H9 (cell line): ENCODE data around the gene RNF5. TPM values are rescaled to one million over a fixed set of nuclear protein-coding genes. Genes with fewer than 3 reads are reported as not detected.

Source experiments
- DNase-seq: peaks from one replicate; pipeline ENCODE4 v3.0.0-alpha.2; 2017
- H2AFZ ChIP-seq: one replicate; pipeline ENCODE4 v1.6.1; 2013; ENCODE audit warnings: mild to moderate bottlenecking, low read length, control low read depth, moderate library complexity
- H2AK5ac ChIP-seq: 2 replicates; pipeline ENCODE4 v1.6.1; 2013; ENCODE audit warnings: low read length, control low read depth, mixed read lengths; ENCODE audit not compliant: insufficient read length
- H2BK120ac ChIP-seq: one replicate; pipeline ENCODE4 v1.6.1; 2013; ENCODE audit warnings: low read depth, mild to moderate bottlenecking, low read length, control low read depth, inconsistent platforms; ENCODE audit not compliant: poor library complexity, severe bottlenecking
- H2BK12ac ChIP-seq: 2 replicates; pipeline ENCODE4 v1.6.1; 2013; ENCODE audit warnings: low read length, control low read depth, mixed read lengths, low read depth; ENCODE audit not compliant: insufficient read length
- H2BK15ac ChIP-seq: 2 replicates; pipeline ENCODE4 v1.6.1; 2013; ENCODE audit warnings: low read depth, low read length, control low read depth
- H2BK20ac ChIP-seq: one replicate; pipeline ENCODE4 v1.6.1; 2013; ENCODE audit warnings: low read depth, mild to moderate bottlenecking, low read length, control low read depth, inconsistent platforms; ENCODE audit not compliant: poor library complexity, severe bottlenecking
- H2BK5ac ChIP-seq: 2 replicates; pipeline ENCODE4 v1.6.1; 2013; ENCODE audit warnings: low read length, control low read depth, mixed read lengths; ENCODE audit not compliant: insufficient read length
- H3K14ac ChIP-seq: 2 replicates; pipeline ENCODE4 v1.6.1; 2013; ENCODE audit warnings: low read length, control low read depth; ENCODE audit not compliant: insufficient read depth
- H3K18ac ChIP-seq: 2 replicates; pipeline ENCODE4 v1.6.1; 2013; ENCODE audit warnings: low read depth, mild to moderate bottlenecking, mixed read lengths, low read length, control low read depth; ENCODE audit not compliant: insufficient read length
- H3K23ac ChIP-seq: 2 replicates; pipeline ENCODE4 v1.6.1; 2013; ENCODE audit warnings: low read length, control low read depth, mixed read lengths, low read depth; ENCODE audit not compliant: insufficient read length
- H3K23me2 ChIP-seq: 2 replicates; pipeline ENCODE4 v1.6.1; 2013; ENCODE audit warnings: low read depth, mild to moderate bottlenecking, mixed read lengths, low read length, control low read depth; ENCODE audit not compliant: insufficient read length, poor library complexity, severe bottlenecking
- H3K27ac ChIP-seq: 2 replicates; pipeline ENCODE4 v1.5.1; 2013; ENCODE audit warnings: low read length, control low read depth, mixed read lengths, low read depth; ENCODE audit not compliant: insufficient read length
- H3K27me3 ChIP-seq: 2 replicates; pipeline ENCODE4 v1.6.1; 2013; ENCODE audit warnings: low read length, control low read depth, inconsistent platforms; ENCODE audit not compliant: insufficient read depth
- H3K4ac ChIP-seq: 2 replicates; pipeline ENCODE4 v1.6.1; 2013; ENCODE audit warnings: low read depth, mild to moderate bottlenecking, control low read depth, inconsistent platforms, low read length, moderate library complexity
- H3K4me1 ChIP-seq: 2 replicates; pipeline ENCODE4 v1.6.1; 2013; ENCODE audit warnings: low read length, control low read depth, inconsistent platforms; ENCODE audit not compliant: insufficient read depth
- H3K4me2 ChIP-seq: 2 replicates; pipeline ENCODE4 v1.6.1; 2013; ENCODE audit warnings: low read length, control low read depth, mixed read lengths; ENCODE audit not compliant: insufficient read length, insufficient read depth
- H3K56ac ChIP-seq: 2 replicates; pipeline ENCODE4 v1.6.1; 2013; ENCODE audit warnings: low read depth, mild to moderate bottlenecking, mixed read lengths, low read length, control low read depth; ENCODE audit not compliant: insufficient read length
- H3K79me1 ChIP-seq: 2 replicates; pipeline ENCODE4 v1.6.1; 2013; ENCODE audit warnings: low read depth, mild to moderate bottlenecking, moderate library complexity, low read length, control low read depth, inconsistent platforms; ENCODE audit not compliant: insufficient read depth, poor library complexity, severe bottlenecking
- H3K79me2 ChIP-seq: 2 replicates; pipeline ENCODE4 v1.6.1; 2013; ENCODE audit warnings: low read length, control low read depth, inconsistent platforms; ENCODE audit not compliant: insufficient read depth
- H3K9ac ChIP-seq: 2 replicates; pipeline ENCODE4 v1.6.1; 2013; ENCODE audit warnings: low read length, control low read depth, mixed read lengths; ENCODE audit not compliant: insufficient read length; ENCODE audit errors: extremely low read depth
- H3K9me3 ChIP-seq: one replicate; pipeline ENCODE4 v1.6.1; 2013; ENCODE audit warnings: low read depth, low read length, inconsistent platforms; ENCODE audit not compliant: control insufficient read depth
- H3T11ph ChIP-seq: one replicate; pipeline ENCODE4 v1.6.1; 2013; ENCODE audit warnings: mild to moderate bottlenecking, low read length, control low read depth, inconsistent platforms
- H4K20me1 ChIP-seq: one replicate; pipeline ENCODE4 v1.6.1; 2013; ENCODE audit not compliant: control insufficient read depth, insufficient read length, insufficient read depth
- H4K5ac ChIP-seq: 2 replicates; pipeline ENCODE4 v1.6.1; 2013; ENCODE audit warnings: low read depth, mild to moderate bottlenecking, mixed read lengths, low read length, control low read depth; ENCODE audit not compliant: insufficient read length
- H4K8ac ChIP-seq: replicated peaks from 2 replicates; pipeline ENCODE4 v1.6.1; 2013; ENCODE audit warnings: low read length, control low read depth, mixed read lengths, low read depth; ENCODE audit not compliant: insufficient read length
- H4K91ac ChIP-seq: 2 replicates; pipeline ENCODE4 v1.6.1; 2013; ENCODE audit warnings: low read depth, mild to moderate bottlenecking, moderate library complexity, mixed read lengths, low read length, control low read depth; ENCODE audit not compliant: insufficient read length
- H3K27ac Mint-ChIP-seq, 3 experiments: 2 replicates in 2 of 3; 3 replicates in 1 of 3; pipeline ENCODE4 v1.8.0; 2020 to 2021; ENCODE audit warnings: mixed read lengths in 3 of 3, mild to moderate bottlenecking in 1 of 3, moderate library complexity in 1 of 3
- H3K27me3 Mint-ChIP-seq: 2 replicates; pipeline ENCODE4 v1.8.0; 2021; ENCODE audit warnings: low read depth, mild to moderate bottlenecking, moderate library complexity, mixed read lengths
- H3K36me3 Mint-ChIP-seq, 3 experiments: 2 replicates in 2 of 3; 3 replicates in 1 of 3; pipeline ENCODE4 v1.8.0; 2020 to 2021; ENCODE audit warnings: low read depth in 3 of 3, mixed read lengths in 3 of 3; ENCODE audit not compliant: insufficient read depth in 1 of 3
- H3K4me1 Mint-ChIP-seq, 2 experiments: 2 replicates each; pipeline ENCODE4 v1.8.0; 2020; ENCODE audit warnings: mixed read lengths in 2 of 2
- H3K4me3 Mint-ChIP-seq, 2 experiments: 2 replicates in 1 of 2; 3 replicates in 1 of 2; pipeline ENCODE4 v1.8.0; 2020 to 2021; ENCODE audit warnings: mild to moderate bottlenecking in 2 of 2, mixed read lengths in 2 of 2, moderate library complexity in 1 of 2
- H3K9me3 Mint-ChIP-seq, 2 experiments: 2 replicates in 1 of 2; 3 replicates in 1 of 2; pipeline ENCODE4 v1.8.0; 2020; ENCODE audit warnings: mild to moderate bottlenecking in 2 of 2, mixed read lengths in 2 of 2, moderate library complexity in 1 of 2
- CTCF ChIP-seq: fragments of 200-600 bp; sonication (generic); conservative IDR thresholded peaks from 3 replicates; pipeline ENCODE4 v1.8.0; 2021; ENCODE audit warnings: antibody characterized with exemption, mild to moderate bottlenecking
- WGBS: extraction: QIAGEN DNeasy Blood & Tissue Kit; methylation state at CpG from one replicate; pipeline ENCODE4 v1.1.7; 2013; ENCODE audit warnings: missing lambda C conversion rate, low lambda C conversion rate, mixed read lengths; ENCODE audit not compliant: insufficient read length; ENCODE audit errors: extremely low coverage; 5-methylcytosine and 5-hydroxymethylcytosine counted together
- total RNA-seq: library from RNA; stranded (reverse); gene quantifications from 2 replicates; pipeline ENCODE4 v1.2.1, GENCODE V29; 2021

The RNF5 gene
- total RNA-seq, 1 experiment from 2014 or later = 116 TPM

DNA sequence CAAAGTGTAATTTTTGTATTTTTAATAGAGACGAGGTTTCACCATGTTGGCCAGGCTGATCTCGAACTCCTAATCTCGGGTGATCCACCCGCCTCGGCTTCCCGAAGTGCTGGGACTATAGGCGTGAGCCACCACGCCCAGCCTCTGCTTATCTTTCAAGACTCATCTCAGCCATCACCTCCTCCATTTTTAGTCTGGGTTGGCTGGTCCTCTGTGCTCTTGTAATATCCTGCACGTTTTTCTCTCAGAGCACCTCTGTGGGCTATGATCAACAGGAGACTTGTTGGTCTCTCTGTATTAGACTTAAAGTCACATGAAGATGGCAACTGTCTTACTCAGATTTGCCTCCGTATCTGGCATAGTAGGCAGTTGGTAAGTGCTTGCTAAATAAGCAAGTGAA is 38.1 kb downstream of the RNF5 start:
- H3K23ac ChIP-seq = no peak overlapping the region
- no peak overlapping the region for H2BK15ac ChIP-seq
- no peak overlapping the region for H2BK120ac ChIP-seq
- H4K91ac ChIP-seq = no peak overlapping the region
- no peak overlapping the region for H4K5ac ChIP-seq
- peaks cover 3% of the 10 kb centered on the region for H3K23me2 ChIP-seq
- H3K27ac ChIP-seq = no peak overlapping the region
- no peak overlapping the region for H2BK5ac ChIP-seq
- H3K27me3 ChIP-seq = no peaks in the 10 kb centered on the region
- no peak overlapping the region for H3K56ac ChIP-seq
- H3K79me1 ChIP-seq = no peaks in the 10 kb centered on the region
- H3K79me2 ChIP-seq = no peaks in the 10 kb centered on the region
- H2AK5ac ChIP-seq = no peak overlapping the region
- no peak overlapping the region for H3K18ac ChIP-seq
- H2AFZ ChIP-seq = no peak overlapping the region
- no peak overlapping the region for H2BK12ac ChIP-seq
- H3K14ac ChIP-seq = no peak overlapping the region
- H3T11ph ChIP-seq = no peak overlapping the region
- H3K9ac ChIP-seq = no peak overlapping the region
- no peak for TF ChIP-seq CTCF
- no peaks in the 10 kb centered on the region for H3K9me3 ChIP-seq
- no peak overlapping the region for H3K4ac ChIP-seq
- peak overlapping the region in 1 of 2 experiments; percentile 46; a peak in 1 of 5 replicates for H3K4me3 Mint-ChIP-seq
- H3K4me2 ChIP-seq = no peak overlapping the region
- no peak overlapping the region for H4K8ac ChIP-seq
- peaks cover 9% of the 10 kb centered on the region for H3K27me3 Mint-ChIP-seq
- H3K27ac Mint-ChIP-seq = no peak overlapping the region
- DNase-seq = no peak
- no peak overlapping the region for H2BK20ac ChIP-seq
- H3K4me1 Mint-ChIP-seq = no peaks in the 10 kb centered on the region
- H4K20me1 ChIP-seq = no peaks in the 10 kb centered on the region
- peaks cover 0 to 1% (median 0%) of the 10 kb centered on the region in 3 experiments; a peak in 1 of 7 replicates for H3K36me3 Mint-ChIP-seq
- WGBS = no CpG with 5 or more reads among the region's 10 CpGs
- H3K9me3 Mint-ChIP-seq = no peaks in the 10 kb centered on the region; a peak in 1 of 5 replicates
- no peaks in the 10 kb centered on the region for H3K4me1 ChIP-seq
